HG02623 (cell line): ENCODE measurements around the gene CHTF18.

Experiments
- ATAC-seq: cut with Tn5 transposase; IDR thresholded peaks from one replicate; pipeline ENCODE4 v1.9.1; 2021; ENCODE audit warnings: moderate library complexity; ENCODE audit not compliant: unreplicated experiment

The CHTF18 gene

GRCh38 chr16:792221-792995, 4.0 kb downstream of the CHTF18 start:
- no peak for ATAC-seq

GRCh38 chr16:793414-793813, 5.0 kb downstream of the CHTF18 start:
- no peak for ATAC-seq

GRCh38 chr16:794091-794822, 5.8 kb downstream of the CHTF18 start:
- no peak for ATAC-seq

DNA sequence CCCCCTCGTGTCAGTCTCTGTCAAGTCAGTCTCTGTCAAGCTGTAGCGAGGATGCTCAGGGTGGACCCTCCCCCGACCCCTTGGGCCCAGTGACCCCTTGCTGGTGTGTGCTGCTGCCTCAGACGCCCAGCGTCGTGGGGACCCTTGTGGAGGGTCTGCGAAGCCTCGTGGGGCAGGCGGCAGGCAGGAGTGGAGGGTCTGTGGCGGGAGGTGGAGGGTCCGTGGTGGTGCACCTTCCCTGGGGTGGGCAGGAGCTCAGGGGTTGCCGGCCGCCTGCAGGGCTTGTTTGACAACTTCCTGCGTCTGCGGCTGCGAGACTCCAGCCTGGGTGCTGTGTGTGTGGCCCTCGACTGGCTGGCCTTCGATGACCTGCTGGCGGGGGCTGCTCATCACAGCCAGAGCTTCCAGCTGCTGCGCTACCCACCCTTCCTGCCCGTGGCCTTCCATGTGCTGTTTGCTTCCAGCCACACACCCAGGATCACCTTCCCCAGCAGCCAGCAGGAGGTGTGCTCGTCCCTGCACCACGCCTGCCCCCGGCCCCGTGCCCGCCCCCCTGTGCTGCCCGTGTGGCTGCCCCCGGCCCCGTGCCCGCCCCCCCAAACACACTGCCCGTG, 6.5 kb downstream of the CHTF18 start:
- no peak for ATAC-seq

DNA sequence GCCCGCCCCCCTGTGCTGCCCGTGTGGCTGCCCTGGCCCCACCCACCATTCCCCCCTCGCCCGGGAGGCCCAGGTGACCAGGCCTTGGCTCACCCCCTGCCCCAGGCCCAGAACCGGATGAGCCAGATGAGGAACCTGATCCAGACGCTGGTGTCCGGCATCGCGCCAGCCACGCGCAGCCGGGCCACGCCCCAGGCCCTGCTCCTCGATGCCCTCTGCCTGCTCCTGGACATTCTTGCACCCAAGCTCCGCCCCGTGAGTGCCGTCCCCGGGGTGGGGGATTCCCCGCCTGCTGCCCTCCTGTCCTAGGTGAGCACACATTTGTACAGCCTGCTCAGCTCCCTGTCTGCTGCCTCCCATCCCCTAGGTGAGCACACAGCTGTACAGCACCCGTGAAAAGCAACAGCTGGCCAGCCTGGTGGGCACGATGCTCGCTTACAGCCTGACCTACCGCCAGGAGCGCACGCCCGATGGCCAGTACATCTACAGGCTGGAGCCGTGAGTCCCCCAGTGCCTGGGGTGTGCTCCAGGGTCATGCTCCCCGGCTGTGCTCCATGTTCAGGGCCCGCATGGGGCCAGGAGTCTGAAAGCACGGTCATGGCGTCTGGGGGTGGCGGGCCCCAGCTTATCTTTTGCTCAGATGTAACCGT, 7.3 kb downstream of the CHTF18 start:
- ATAC-seq: no peak

DNA sequence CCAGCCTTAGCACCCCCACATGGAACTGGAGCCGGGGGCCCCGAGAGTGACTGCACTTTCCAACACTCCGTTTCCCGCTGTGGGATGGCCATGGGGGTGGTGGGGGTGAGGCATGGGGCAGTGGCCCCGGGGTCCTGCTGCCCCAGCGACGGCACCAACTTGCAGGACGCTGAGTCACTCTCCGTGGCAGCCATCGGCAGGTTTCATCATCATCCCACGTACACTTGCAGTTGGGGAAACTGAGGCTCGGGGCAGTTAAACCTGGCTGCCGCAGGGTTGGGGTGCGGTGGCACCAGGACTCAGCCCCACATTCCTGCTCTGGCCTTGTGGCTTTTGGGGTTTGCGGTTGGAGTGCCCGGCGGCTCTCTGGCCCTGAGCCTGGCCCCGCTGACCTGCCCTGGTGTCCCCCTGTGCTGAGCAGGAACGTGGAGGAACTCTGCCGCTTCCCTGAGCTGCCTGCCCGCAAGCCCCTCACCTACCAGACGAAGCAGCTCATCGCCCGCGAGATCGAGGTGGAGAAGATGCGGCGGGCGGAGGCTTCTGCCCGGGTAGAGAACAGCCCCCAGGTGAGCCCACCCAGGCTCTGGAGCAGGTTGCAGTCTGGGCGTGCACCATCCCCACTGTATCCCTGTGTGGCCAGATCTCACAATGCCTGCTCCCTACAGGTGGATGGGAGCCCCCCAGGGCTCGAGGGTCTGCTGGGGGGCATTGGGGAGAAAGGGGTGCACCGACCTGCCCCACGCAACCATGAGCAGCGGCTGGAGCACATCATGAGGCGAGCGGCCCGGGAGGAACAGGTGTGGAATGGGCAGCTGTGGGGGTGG, 8.1 kb downstream of the CHTF18 start:
- no peak for ATAC-seq

GRCh38 chr16:797120-797420, 8.7 kb downstream of the CHTF18 start:
- no peak for ATAC-seq

DNA sequence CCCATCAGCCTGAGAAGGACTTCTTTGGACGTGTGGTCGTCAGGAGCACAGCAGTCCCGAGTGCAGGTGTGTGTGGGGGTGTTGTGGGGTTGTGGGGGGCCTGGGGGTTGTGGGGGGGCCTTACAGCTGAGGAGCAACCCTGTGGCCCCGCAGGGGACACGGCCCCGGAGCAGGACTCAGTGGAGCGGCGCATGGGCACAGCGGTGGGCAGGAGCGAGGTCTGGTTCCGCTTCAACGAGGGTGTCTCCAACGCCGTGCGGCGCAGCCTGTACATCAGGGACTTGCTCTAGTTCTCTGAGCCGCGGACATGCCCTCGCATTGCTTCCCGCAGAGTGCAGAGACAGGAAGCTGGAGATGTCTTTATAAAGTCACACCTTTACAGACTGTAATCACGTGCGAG, 9.3 kb downstream of the CHTF18 start:
- ATAC-seq: no peak

DNA sequence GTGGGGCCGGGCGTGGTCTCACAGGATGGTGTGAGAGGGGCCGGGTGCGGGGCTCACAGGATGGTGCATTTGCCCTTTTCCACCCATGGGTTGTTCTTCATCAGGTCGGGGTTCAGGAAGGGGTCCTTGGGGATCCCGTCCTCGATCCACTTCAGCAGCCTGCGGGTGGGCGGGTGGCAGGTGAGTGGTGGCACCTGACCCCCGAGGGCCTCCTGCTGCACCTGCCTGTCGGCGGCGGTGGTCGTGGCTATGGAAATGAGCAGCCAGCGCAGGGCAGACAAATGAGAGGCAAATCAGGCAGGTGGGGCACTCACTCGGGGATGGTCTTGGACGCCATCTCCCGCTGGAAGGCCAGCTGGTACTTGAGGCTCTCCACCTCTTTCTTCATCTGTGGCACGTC, 10.2 kb downstream of the CHTF18 start:
- ATAC-seq: no peak

- no peak for ATAC-seq
Observed at GRCh38 chr16:799111-799947, 10.9 kb downstream of the CHTF18 start.

- no peak for ATAC-seq
Observed at GRCh38 chr16:799948-800833, 11.8 kb downstream of the CHTF18 start, which contains the start of gene GNG13. Gene GNG13 (minus strand): TSS chr16:800734. CDS start chr16:799077, 1,657 bp downstream.

DNA sequence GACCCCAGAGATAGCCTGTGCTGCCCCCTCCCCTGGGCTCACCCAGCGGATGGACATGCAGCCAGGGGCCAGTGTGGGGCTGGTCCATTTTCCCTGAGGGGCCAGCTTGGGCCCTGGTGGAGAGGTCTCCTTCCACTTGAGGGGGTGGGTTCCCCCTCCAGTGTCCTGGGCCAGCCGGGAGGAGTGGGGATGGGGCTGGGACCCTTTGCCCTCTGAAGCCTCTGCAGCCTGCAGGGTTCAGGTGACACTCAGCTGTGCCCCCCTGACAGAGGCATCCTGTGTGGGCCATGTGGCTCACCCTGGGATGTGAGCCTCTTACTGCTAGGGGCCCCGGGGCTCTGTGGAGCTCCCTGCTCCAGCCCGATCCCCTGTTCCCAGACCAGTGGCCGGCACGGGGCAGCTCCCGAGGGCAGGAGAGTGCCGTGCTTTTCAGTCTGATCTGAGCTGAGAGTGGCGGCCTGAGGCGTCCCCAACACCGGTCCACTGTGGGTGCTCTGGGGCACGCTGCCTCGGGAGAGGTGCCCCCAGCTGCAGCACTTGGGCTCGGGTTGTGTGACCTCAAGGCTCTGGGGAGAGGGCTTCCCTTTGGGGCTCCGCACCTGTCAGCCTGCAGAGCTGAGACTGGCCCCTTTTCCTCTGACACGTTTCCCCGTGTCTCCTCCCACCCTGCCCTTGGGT, 12.6 kb downstream of the CHTF18 start:
- ATAC-seq: no peak

GRCh38 chr16:801584-802363, 13.4 kb downstream of the CHTF18 start:
- no peak for ATAC-seq

DNA sequence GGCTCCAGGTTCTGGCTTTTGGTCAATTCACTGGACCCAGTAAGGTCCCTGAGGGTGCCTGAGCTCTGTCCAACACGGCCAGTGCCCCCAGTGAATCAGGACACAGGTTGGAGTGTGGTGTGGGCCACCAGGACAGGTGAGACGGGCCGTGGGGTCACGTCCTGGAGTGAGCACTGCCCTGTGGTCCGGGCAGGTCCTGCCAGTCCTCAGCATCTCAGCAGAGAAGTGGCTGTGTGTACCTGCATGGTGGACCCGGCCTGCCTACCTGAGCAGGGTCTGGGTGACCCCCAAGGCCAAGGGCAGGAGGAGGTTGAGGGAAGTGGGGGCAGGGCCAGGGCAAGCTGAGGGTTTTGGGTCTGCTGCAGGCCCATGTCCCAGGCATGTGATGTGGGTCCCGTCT, 14.0 kb downstream of the CHTF18 start:
- no peak for ATAC-seq

GRCh38 chr16:802914-803753, 14.7 kb downstream of the CHTF18 start:
- ATAC-seq: no peak

DNA sequence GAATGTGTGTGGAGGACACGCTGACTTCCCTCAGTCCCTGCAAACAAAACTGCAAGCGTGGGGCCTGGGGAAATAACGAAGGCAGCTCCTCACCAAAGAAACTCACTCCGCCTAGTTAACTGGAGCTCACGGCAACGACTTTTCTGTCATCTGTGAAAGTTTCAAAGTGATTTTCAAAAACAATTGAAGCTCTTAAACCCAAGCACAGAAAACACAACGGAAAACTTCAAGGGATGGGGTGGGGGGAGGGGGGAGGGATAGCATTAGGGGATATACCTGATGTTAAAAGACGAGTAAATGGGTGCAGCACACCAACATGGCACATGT, 15.3 kb downstream of the CHTF18 start:
- ATAC-seq: no peak
